RWPE1 (cell line): ENCODE data around the gene NRDC.

Source experiments
- CTCF ChIA-PET: fragments of 350-600 bp; sonication (Branson Sonifier 250); formaldehyde crosslinking; extraction: SDS; loops from one replicate; lab custom pipeline; 2021; lab: Yijun Ruan, JAX
- POLR2A ChIA-PET: fragments of 400-600 bp; formaldehyde crosslinking; extraction: SDS; loops from one replicate; lab custom pipeline; 2020; ENCODE audit warnings: antibody characterized with exemption; ENCODE audit not compliant: low non-redundant PET; lab: Yijun Ruan, JAX
- DNase-seq: peaks from one replicate; pipeline ENCODE4 v3.0.0; 2012; ENCODE audit warnings: low spot score
- H3K27ac ChIP-seq: fragments of 450-650 bp; 2 replicates; pipeline ENCODE4 v1.5.1; 2017
- CTCF ChIP-seq: fragments of 450-650 bp; conservative IDR thresholded peaks from 2 replicates; pipeline ENCODE4 v1.5.1; 2017; ENCODE audit warnings: low read depth, mild to moderate bottlenecking

The NRDC gene

DNA sequence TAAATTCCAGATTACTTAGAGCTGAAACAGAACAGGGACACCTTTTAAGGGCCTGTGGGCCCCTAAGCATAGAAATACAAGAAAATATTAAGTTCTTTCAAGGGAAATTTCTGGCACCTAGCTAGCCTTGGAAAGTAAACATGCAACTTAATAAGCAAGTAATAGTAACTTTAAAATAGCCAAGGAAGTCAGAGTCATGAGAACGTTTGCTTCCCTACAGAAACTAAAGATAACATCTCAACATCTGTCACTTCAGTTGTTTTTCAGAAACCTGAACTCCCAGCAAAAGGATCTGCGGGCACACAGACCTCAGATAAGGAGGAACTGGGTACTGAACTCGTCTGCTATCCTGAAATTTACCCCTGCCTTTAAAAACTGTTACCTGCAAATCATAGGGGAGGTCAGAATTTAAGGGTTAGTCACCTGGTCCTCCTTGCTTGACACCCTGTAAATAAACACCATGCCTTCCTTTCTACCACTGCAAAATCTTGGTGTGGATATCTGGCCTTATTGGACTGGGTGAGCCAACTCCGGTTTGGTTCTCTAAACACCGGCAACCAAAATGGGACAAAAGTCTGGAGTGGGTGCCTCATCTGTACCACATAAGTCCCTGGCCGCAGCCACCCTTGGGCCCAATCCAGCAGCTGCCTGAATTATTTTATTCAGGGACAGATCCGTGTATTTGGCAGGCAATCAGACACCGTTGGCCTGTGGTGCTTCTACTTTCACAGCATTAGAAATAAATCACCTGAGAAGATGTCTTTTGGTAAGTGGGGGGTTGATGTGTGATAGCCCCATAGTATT is 27.9 kb downstream of the NRDC start:
- TF ChIP-seq CTCF: no peak
- ChIA-PET CTCF (interaction anchor here (0.5 to 1.0 kb wide), 3 partner anchors 12 to 1221 kb away, joined by 3 read pairs; no protein-coding TSS in a partner anchor), POLR2A (no interaction called here)
- no peak overlapping the region for H3K27ac ChIP-seq
- no peak for DNase-seq

- ChIA-PET CTCF (interaction anchor here (0.9 kb wide), 1 partner anchor 22 kb away, joined by 4 read pairs; no protein-coding TSS in a partner anchor), POLR2A (no interaction called here)
- DNase-seq: no peak
- no peak for TF ChIP-seq CTCF
- no peak overlapping the region for H3K27ac ChIP-seq
These were observed 31.1 kb downstream of the NRDC start for GRCh38 chr1:51847294-51847920.

GRCh38 chr1:51843948-51844347 is 34.6 kb downstream of the NRDC start:
- no peak for TF ChIP-seq CTCF
- H3K27ac ChIP-seq: no peak overlapping the region
- DNase-seq: no peak
- CTCF ChIA-PET: no interaction called here
- POLR2A ChIA-PET: no interaction called here

- TF ChIP-seq CTCF: no peak
- DNase-seq: no peak
- ChIA-PET CTCF (interaction anchor here (0.6 kb wide), 1 partner anchor 30 kb away, joined by 3 read pairs; no protein-coding TSS in a partner anchor), POLR2A (no interaction called here)
- no peak overlapping the region for H3K27ac ChIP-seq
These were observed 36.3 kb downstream of the NRDC start for GRCh38 chr1:51842261-51842660.

GRCh38 chr1:51840743-51841461 is 37.6 kb downstream of the NRDC start:
- DNase-seq: no peak
- no peak for TF ChIP-seq CTCF
- no peak overlapping the region for H3K27ac ChIP-seq
- ChIA-PET POLR2A (no interaction called here), CTCF (interaction anchor here (0.6 kb wide), 1 partner anchor 437 kb away, joined by 3 read pairs; no protein-coding TSS in a partner anchor)

GRCh38 chr1:51840182-51840581 is 38.3 kb downstream of the NRDC start:
- DNase-seq: no peak
- ChIA-PET CTCF (interaction anchor here (0.6 kb wide), 1 partner anchor 438 kb away, joined by 3 read pairs; no protein-coding TSS in a partner anchor), POLR2A (no interaction called here)
- TF ChIP-seq CTCF: no peak
- no peak overlapping the region for H3K27ac ChIP-seq
